HG03196 (cell line): ENCODE data around the gene SNAI1.
"Not testable (repeated sequence)": the region's sequence is repeated elsewhere in the genome, so short reads cannot be mapped to it uniquely, and the experiment has no call there.

ENCODE experiments used
- ATAC-seq: cut with Tn5 transposase; IDR thresholded peaks from one replicate; pipeline ENCODE4 v1.9.1; 2021; ENCODE audit not compliant: unreplicated experiment

The SNAI1 gene

GRCh38 chr20:50011597-50011996 lies 28.8 kb downstream of the SNAI1 start:
- ATAC-seq = not testable (repeated sequence)

- ATAC-seq = no peak
These were observed 29.8 kb downstream of the SNAI1 start for GRCh38 chr20:50012282-50013263.

- ATAC-seq = no peak
These were observed 31.2 kb downstream of the SNAI1 start for GRCh38 chr20:50013976-50014375.

DNA sequence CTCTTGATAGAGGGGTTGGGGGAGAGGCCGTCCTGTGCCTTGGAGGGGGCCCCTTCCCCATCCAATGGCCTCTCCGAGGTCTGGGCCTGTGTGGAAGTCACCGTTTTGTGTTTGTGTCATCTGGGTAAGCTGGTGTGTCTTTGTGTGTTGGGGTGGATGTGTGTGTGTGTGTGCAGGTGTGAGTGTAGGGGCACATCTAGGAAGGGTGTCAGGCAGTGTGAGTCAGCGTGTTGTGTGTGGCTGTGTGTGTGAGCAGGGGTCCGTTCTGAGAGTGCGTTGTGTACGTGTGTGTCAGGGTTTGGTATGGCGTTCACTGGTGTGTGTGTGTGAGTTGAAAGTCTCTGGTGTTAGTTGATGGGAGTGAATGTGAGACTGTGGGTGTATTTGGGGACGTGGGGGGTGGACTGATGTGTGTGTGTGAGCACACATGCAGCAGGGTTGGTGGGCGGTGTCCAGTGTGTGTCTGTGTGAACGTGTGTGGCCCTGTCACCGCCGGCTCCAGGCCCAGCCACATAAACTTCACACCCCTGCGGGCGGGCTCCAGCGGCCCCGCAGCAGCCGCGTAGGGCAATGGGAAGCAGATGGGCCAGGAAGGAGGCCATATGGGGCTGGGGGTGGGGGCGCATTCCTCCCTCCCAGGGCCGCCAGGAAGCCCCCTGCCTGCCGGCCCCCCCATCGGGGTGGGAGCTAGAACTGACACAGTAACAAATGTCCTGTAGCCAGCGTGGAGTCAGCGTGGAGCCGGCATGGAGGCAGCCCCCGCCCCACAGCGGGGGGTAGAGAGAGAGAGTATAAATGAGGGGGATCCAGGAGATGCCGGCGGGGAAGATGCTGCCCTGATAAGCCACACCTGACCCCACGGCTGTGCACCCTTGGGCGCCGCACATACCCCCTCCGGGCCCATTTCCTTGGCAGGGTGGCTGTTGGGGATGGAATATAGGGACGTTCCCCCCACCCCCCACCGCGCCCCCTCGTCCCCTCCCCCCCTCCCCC lies 32.1 kb downstream of the SNAI1 start:
- no peak for ATAC-seq

GRCh38 chr20:50015636-50015992 lies 32.8 kb downstream of the SNAI1 start:
- no peak for ATAC-seq

DNA sequence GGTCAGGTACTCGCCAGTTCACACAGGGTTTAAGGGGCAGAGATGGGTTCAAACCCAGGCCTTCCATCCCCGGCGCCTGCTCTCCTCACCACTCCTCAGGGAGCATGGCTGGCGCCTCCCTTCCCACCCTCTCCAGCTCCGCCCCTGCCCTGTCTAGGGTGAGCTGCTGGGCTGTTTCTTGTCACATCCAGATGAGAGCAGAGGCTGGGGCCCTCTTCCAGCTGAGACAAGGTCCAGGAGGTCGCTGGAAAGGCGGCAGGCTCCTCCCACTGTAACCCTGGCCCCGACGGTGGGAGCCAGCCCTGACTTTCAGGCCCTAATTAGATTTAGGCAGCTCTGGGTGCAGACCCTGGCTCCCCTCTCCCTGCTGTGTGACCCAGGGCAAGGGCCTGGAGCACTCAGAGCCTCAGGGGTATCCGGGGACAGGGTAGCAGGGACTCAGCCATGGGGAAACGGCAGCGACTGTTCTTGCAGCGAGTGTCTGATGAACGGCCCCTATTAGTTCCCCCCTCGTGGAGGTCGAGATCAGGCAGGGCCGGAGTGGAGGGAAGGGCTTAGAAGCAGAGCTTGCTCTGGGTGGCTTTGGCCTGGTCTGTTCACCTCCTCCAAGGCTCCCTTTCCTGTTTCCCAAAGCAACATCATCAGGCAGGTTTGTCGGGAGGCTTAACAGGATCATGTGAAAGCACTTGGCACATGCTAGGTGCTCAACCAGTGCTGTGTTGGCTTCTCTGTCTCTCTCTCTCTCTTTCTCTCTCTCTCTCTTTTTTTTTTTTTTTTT lies 33.4 kb downstream of the SNAI1 start:
- no peak for ATAC-seq

- ATAC-seq = no peak
These were observed 34.4 kb downstream of the SNAI1 start for GRCh38 chr20:50017160-50017559.

GRCh38 chr20:50017576-50018248 lies 34.9 kb downstream of the SNAI1 start:
- no peak for ATAC-seq

- ATAC-seq = no peak
These were observed 36.9 kb downstream of the SNAI1 start for GRCh38 chr20:50019466-50020256.

DNA sequence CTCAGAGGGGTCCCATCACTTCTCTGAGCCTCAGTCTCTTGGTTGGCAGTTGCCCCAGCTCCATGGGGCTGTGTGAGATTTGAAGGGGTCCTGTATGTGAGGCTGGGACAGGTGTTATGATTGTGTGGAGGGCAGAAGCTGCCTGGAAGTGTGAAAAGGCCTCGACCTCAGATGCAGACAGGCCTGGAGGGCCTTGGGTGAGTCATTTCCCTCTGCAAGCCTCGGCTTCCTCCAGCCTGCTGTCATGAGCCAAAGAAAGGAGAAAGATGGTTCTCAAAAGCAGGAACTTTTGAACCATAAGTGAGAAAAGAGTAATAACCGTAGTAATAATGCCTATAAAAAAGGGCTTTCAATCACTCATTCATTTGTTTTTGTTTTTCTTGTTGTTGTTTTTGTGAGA lies 37.5 kb downstream of the SNAI1 start:
- ATAC-seq = no peak

DNA sequence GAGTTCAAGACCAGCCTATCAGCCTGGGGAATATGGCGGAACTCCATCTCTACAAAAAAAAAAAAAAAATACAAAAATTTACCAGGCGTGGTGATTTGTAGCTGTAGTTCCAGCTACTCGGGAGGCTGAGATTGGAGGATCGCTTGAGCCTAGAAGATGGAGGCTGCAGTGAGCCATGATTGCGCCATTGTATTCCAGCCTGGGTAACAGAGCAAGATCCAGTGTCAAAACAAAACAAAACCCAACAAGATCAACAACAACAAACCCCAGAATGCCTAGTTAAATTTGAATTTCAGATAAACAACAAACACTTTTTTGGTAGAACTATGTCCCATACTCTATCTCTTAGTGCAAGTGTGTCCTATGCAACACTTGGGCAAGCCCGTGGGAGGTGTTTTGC lies 39.9 kb downstream of the SNAI1 start:
- no peak for ATAC-seq

DNA sequence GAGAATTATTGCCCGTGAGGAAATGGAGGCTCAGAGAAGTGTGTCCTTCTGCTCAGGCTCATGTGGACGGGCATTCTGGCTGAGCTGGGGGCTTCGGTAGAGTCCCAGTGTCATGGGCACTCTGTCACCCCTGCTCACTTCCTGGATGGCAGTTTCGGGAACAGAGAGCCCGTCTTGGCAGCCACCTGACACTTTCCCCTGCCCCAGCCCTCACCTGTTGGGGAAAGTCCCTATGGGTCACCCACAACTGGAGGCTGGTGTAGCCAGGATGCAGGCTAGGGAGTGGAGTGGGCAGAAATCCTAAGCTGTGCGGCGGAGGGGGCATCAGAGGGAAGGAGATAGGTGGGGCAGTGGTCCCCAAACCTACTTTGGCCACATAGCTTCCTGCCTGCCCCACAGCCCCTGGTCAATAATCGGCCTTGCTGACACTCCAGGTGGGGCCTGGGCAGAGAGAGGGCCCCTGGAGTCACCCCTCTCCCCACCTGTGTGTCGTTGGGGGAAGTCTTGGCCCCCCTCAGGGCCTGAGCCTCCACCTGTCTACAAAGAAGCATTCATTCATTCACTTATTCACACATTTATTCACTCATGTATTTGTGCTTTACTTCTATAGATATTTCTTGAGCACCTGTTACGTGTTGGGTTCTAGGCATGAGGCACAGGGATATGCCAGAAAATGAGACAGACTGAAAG lies 40.5 kb downstream of the SNAI1 start:
- ATAC-seq = no peak

- ATAC-seq = no peak
These were observed 44.2 kb downstream of the SNAI1 start for GRCh38 chr20:50026746-50027575.

DNA sequence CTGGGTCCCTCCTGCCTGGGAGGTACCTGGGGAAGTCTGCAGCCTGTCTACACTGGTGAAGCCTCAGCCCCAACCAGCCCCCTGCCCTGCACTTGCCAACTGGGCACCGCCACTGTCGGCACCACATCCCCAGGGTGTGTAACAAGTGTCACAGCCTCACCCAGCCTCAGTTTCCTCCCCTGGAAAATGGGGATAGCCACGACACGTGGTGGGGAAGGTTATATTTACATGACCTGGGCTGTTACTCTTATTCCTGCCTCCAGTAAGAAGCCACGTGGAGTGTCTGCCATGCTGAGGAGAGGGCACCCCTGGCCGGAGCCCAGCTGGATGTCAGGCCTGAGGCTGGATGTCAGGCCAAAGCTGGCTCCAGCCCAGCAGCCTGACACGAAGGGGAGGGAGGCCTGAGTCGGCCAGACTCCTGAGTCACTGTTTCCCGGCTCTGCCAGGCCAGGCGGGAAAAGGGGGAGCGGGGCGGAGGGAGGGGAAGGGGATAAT lies 44.9 kb downstream of the SNAI1 start:
- no peak for ATAC-seq

DNA sequence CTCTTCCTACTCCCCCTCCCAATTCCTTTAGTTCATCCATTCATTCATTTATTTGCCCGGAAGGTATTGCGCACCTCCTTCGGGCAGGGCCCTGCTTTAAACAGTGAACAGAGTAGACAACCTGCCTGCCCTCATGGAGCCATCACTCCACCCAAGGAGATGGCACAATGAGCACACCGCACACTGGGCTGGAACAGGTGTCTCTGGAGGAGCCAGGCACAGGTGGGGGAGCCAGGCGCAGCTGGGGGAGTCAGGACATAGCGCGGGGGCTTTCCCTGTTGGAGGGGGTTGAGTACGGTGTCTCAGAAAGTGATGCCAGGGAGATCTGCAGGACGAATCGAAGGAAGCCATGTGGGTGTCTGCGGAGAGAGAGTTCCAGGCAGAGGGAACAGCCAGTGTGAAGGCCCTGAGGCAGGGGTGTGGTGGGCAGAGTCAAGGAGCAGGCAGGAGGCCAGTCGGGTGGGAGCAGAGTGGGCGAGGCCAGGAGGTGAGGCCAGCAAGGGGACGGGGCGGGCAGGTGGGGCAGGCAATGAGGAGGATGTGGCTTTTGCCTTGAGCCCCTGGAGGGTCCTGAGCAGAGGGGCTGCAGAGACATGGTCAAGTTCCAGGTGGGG lies 46.4 kb downstream of the SNAI1 start:
- no peak for ATAC-seq

- no peak for ATAC-seq
These were observed 47.1 kb downstream of the SNAI1 start for GRCh38 chr20:50029697-50030461.
